H1 (cell line): Measurements from ENCODE around the gene RAB25. TPM values are rescaled to one million over a fixed set of nuclear protein-coding genes. Genes with fewer than 3 reads are reported as not detected.

Experiments used
- CTCF ChIA-PET: fragments of 300-600 bp; sonication (Branson Sonifier 250); formaldehyde crosslinking; loops from one replicate; lab custom pipeline; 2021; ENCODE audit not compliant: partially characterized antibody; lab: Charles Lee
- POLR2A ChIA-PET: fragments of 300-600 bp; sonication (Branson Sonifier 250); formaldehyde crosslinking; loops from one replicate; lab custom pipeline; 2021; ENCODE audit warnings: inconsistent platforms; ENCODE audit not compliant: partially characterized antibody; lab: Charles Lee
- DNase-seq, 2 experiments: peaks; one replicate each; pipeline versions ENCODE4 v3.0.0 to v3.0.0-alpha.2; 2010 to 2022; ENCODE audit warnings: low spot score in 2 of 2, low read depth in 1 of 2, mixed read lengths in 1 of 2
- FAIRE-seq: peaks from 2 replicates; lab custom pipeline; 2011; peaks lifted over from hg19 to GRCh38; lab: Jason Lieb, UNC
- H2AFZ ChIP-seq: 2 replicates; pipeline ENCODE4 v1.8.1; 2012; ENCODE audit warnings: low read length, inconsistent platforms
- H2AK5ac ChIP-seq: 2 replicates; pipeline ENCODE4 v1.6.1; 2013; ENCODE audit warnings: low read depth, low read length
- H2BK120ac ChIP-seq: replicated peaks from 2 replicates; pipeline ENCODE3; 2013; ENCODE audit warnings: low read depth, low read length, inconsistent platforms
- H2BK12ac ChIP-seq: 2 replicates; pipeline ENCODE4 v1.6.1; 2013; ENCODE audit warnings: low read depth, low read length
- H2BK15ac ChIP-seq: 2 replicates; pipeline ENCODE4 v1.6.1; 2013; ENCODE audit warnings: low read length
- H2BK20ac ChIP-seq: 2 replicates; pipeline ENCODE4 v1.6.1; 2013; ENCODE audit warnings: low read length
- H2BK5ac ChIP-seq: 2 replicates; pipeline ENCODE4 v1.6.1; 2013; ENCODE audit warnings: low read depth, low read length
- H3K14ac ChIP-seq: 2 replicates; pipeline ENCODE4 v1.6.1; 2013; ENCODE audit warnings: inconsistent platforms; ENCODE audit not compliant: insufficient read length
- H3K18ac ChIP-seq: 2 replicates; pipeline ENCODE4 v1.6.1; 2013; ENCODE audit warnings: low read length; ENCODE audit errors: extremely low read depth
- H3K23ac ChIP-seq: 2 replicates; pipeline ENCODE4 v1.6.1; 2013; ENCODE audit warnings: inconsistent platforms; ENCODE audit not compliant: insufficient read length
- H3K23me2 ChIP-seq: 2 replicates; pipeline ENCODE4 v1.6.1; 2013; ENCODE audit warnings: low read depth, low read length
- H3K27ac ChIP-seq: 2 replicates; pipeline ENCODE4 v1.6.1; 2011; ENCODE audit warnings: low read depth, low read length, inconsistent platforms
- H3K27me3 ChIP-seq, 4 experiments: replicated peaks in 1 of 4; 1 replicate in 1 of 4; 2 replicates in 3 of 4; pipeline versions ENCODE4 v1.6.1 to v1.8.1; 2011 to 2013; ENCODE audit warnings: low read length in 3 of 4, mild to moderate bottlenecking in 3 of 4, inconsistent platforms in 2 of 4, mixed read lengths in 2 of 4, moderate library complexity in 1 of 4; ENCODE audit not compliant: control insufficient read depth in 3 of 4, insufficient read depth in 3 of 4; ENCODE audit errors: extremely low read depth in 1 of 4
- H3K36me3 ChIP-seq, 4 experiments: 2 replicates each; pipeline versions ENCODE4 v1.6.1 to v1.8.1; 2011 to 2013; ENCODE audit warnings: mild to moderate bottlenecking in 4 of 4, low read length in 3 of 4, moderate library complexity in 2 of 4, control low read depth in 1 of 4, inconsistent platforms in 1 of 4; ENCODE audit not compliant: insufficient read depth in 4 of 4, control insufficient read depth in 2 of 4
- H3K4ac ChIP-seq: replicated peaks from 2 replicates; pipeline ENCODE3; 2013; ENCODE audit warnings: low read length, low read depth, mixed read lengths, inconsistent platforms; ENCODE audit not compliant: insufficient read length
- H3K4me1 ChIP-seq, 4 experiments: replicated peaks in 1 of 4; 1 replicate in 1 of 4; 2 replicates in 3 of 4; pipeline versions ENCODE4 v1.6.1 to v1.8.1; 2011 to 2013; ENCODE audit warnings: low read length in 3 of 4, inconsistent platforms in 2 of 4, mixed read lengths in 1 of 4; ENCODE audit not compliant: insufficient read depth in 4 of 4, control insufficient read depth in 3 of 4
- H3K4me2 ChIP-seq, 2 experiments: 2 replicates each; pipeline versions ENCODE4 v1.6.1 to v1.8.1; 2011 to 2013; ENCODE audit warnings: low read depth in 2 of 2, low read length in 2 of 2, control low read depth in 1 of 2, inconsistent platforms in 1 of 2, mild to moderate bottlenecking in 1 of 2; ENCODE audit not compliant: insufficient read depth in 1 of 2
- H3K4me3 ChIP-seq, 4 experiments: fragments of 200-600, 300-600 bp in 1 of 4; sonication (generic), shearing (Covaris generic), sonication (Bioruptor Twin) in 1 of 4; 2 replicates each; pipeline versions ENCODE4 v1.5.1 to v1.8.1; 2011 to 2016; ENCODE audit warnings: low read length in 4 of 4, low read depth in 3 of 4, control low read depth in 2 of 4, inconsistent platforms in 2 of 4, mild to moderate bottlenecking in 2 of 4, mixed read lengths in 1 of 4, moderate library complexity in 1 of 4; ENCODE audit not compliant: insufficient read depth in 2 of 4; ENCODE audit errors: extremely low read depth in 1 of 4
- H3K56ac ChIP-seq: replicated peaks from 2 replicates; pipeline ENCODE3; 2013; ENCODE audit warnings: low read depth, mild to moderate bottlenecking, mixed read lengths, low read length, inconsistent platforms; ENCODE audit not compliant: insufficient read length
- H3K79me1 ChIP-seq: 2 replicates; pipeline ENCODE4 v1.6.1; 2013; ENCODE audit warnings: low read depth, low read length, control low read depth
- H3K79me2 ChIP-seq, 2 experiments: 2 replicates each; pipeline versions ENCODE4 v1.6.1 to v1.8.1; 2012 to 2013; ENCODE audit warnings: low read length in 2 of 2, mild to moderate bottlenecking in 2 of 2, inconsistent platforms in 1 of 2; ENCODE audit not compliant: insufficient read depth in 2 of 2, control insufficient read depth in 1 of 2
- H3K9ac ChIP-seq, 4 experiments: replicated peaks in 1 of 4; 1 replicate in 1 of 4; 2 replicates in 3 of 4; pipeline versions ENCODE4 v1.6.1 to v1.8.1; 2011 to 2013; ENCODE audit warnings: low read depth in 3 of 4, low read length in 3 of 4, control low read depth in 2 of 4, mild to moderate bottlenecking in 2 of 4, moderate library complexity in 2 of 4, inconsistent platforms in 1 of 4; ENCODE audit errors: extremely low read depth in 1 of 4
- H3K9me3 ChIP-seq, 2 experiments: 2 replicates each; pipeline versions ENCODE4 v1.6.1 to v1.8.1; 2012 to 2013; ENCODE audit warnings: mild to moderate bottlenecking in 2 of 2, moderate library complexity in 2 of 2, control low read depth in 1 of 2, inconsistent platforms in 1 of 2, low read depth in 1 of 2, low read length in 1 of 2, mixed read lengths in 1 of 2; ENCODE audit not compliant: insufficient read depth in 2 of 2
- H4K20me1 ChIP-seq, 2 experiments: replicated peaks in 1 of 2; 2 replicates each; pipeline versions ENCODE3 to v1.8.1; 2011 to 2013; ENCODE audit warnings: inconsistent platforms in 2 of 2, low read length in 2 of 2, mild to moderate bottlenecking in 1 of 2; ENCODE audit not compliant: insufficient read depth in 2 of 2, control insufficient read depth in 1 of 2
- H4K5ac ChIP-seq: 2 replicates; pipeline ENCODE4 v1.6.1; 2013; ENCODE audit warnings: low read length, low read depth, mixed read lengths, inconsistent platforms; ENCODE audit not compliant: insufficient read length
- H4K8ac ChIP-seq: 2 replicates; pipeline ENCODE4 v1.8.0; 2013; ENCODE audit warnings: mild to moderate bottlenecking, moderate library complexity, low read length, inconsistent platforms; ENCODE audit not compliant: insufficient read depth; ENCODE audit errors: extremely low read depth
- H4K91ac ChIP-seq: replicated peaks from 2 replicates; pipeline ENCODE3; 2013; ENCODE audit warnings: low read length, mixed read lengths, inconsistent platforms; ENCODE audit not compliant: insufficient read length
- CEBPB ChIP-seq: IDR thresholded peaks from 2 replicates; pipeline ENCODE4 v1.6.1; 2012; ENCODE audit warnings: low read depth, low read length
- WGBS, 2 experiments: shearing (Covaris generic) in 1 of 2; methylation state at CpG; one replicate each; pipeline versions ENCODE4 v1.1.6 to v1.1.7; 2013 to 2015; ENCODE audit warnings: low lambda C conversion rate in 2 of 2, mixed read lengths in 2 of 2, inconsistent platforms in 1 of 2, low coverage in 1 of 2, missing lambda C conversion rate in 1 of 2; ENCODE audit not compliant: insufficient replicate concordance in 2 of 2, insufficient coverage in 1 of 2, insufficient read length in 1 of 2; ENCODE audit errors: extremely low coverage in 1 of 2, missing lambda C conversion rate in 1 of 2; 5-methylcytosine and 5-hydroxymethylcytosine counted together
- polyA plus RNA-seq, 7 experiments: library from polyadenylated mRNA; depleted of rRNA in 3 of 7; stranded (reverse) in 5 of 7; unstranded in 2 of 7; fragments of >200 nt in 5 of 7; fragments of 200-250 nt in 2 of 7; gene quantifications; 1 replicate in 5 of 7; 2 replicates in 1 of 7; 4 replicates in 1 of 7; pipeline versions ENCODE4 v1.2.1 to v1.2.3, GENCODE V29; 2011 to 2013; ENCODE audit warnings: missing spikeins in 2 of 7, mixed read lengths in 2 of 7
- total RNA-seq: library from RNA; stranded (reverse); fragmentation: NEBNext Ultra II Directional; extraction: Animal tissue kit (Norgen Biotek cat#: 25700); gene quantifications from 2 replicates; pipeline ENCODE4 v1.2.1, GENCODE V29; 2021

RAB25 gene
- total and polyA plus RNA-seq, 2 of the 8 experiments (the other 6 are each of a cell fraction or from before 2014, with no cell fraction given) = 34.8 to 98.2 TPM

GRCh38 chr1:156021954-156022353 lies 39.0 kb upstream of the RAB25 start:
- 90% methylated on average over 2 of the region's 2 CpGs; no CpG with 5 or more reads in 1 of the 2 experiments for WGBS, 2 experiments
- Histone ChIP-seq H2BK12ac (no peak overlapping the region), H4K8ac (no peak overlapping the region), H4K91ac (no peak overlapping the region), H3K79me2 (peaks cover 5 to 15% of the 10 kb centered on the region in 2 experiments), H3K27me3 (peaks cover 0 to 4% (median under 1%) of the 10 kb centered on the region in 4 experiments; a peak in 1 of 7 replicates)
- CTCF ChIA-PET = interaction anchor here (0.9 to 8.9 kb wide), 8 partner anchors 9 to 108 kb away, joined by 3 to 77 read pairs (median 6); partner anchors contain the start of gene UBQLN4
- POLR2A ChIA-PET = interaction anchor here (0.8 to 2.3 kb wide), 7 partner anchors 19 to 61 kb away, joined by 3 to 9 read pairs (median 3); partner anchors contain the start of genes MEX3A and RAB25
- no peak for TF ChIP-seq CEBPB
- TF ChIP-seq, all 59 proteins: peak for 0
- Histone ChIP-seq H3K36me3 (peaks cover 0 to 20% (median 8%) of the 10 kb centered on the region in 4 experiments; a peak in 4 of 8 replicates), H4K20me1 (peaks cover 0 to 2% of the 10 kb centered on the region in 2 experiments), H3K4ac (no peak overlapping the region), H3K27ac (no peak overlapping the region), H3K9me3 (no peaks in the 10 kb centered on the region), H3K4me2 (no peak overlapping the region), H3K14ac (no peak overlapping the region), H3K18ac (no peak overlapping the region), H2BK20ac (no peak overlapping the region), H3K4me1 (peaks cover 0 to 5% (median 1%) of the 10 kb centered on the region in 4 experiments; a peak in 3 of 7 replicates), H3K23ac (no peak overlapping the region), H4K5ac (no peak overlapping the region), H3K9ac (no peak overlapping the region), H2BK5ac (no peak overlapping the region), H3K79me1 (0 out of 2 replicates have a peak, but pooled peaks cover 5% of the 10 kb centered on the region), H3K4me3 (no peak overlapping the region), H2BK120ac (no peak overlapping the region), H2BK15ac (no peak overlapping the region), H2AFZ (no peak overlapping the region), H3K56ac (no peak overlapping the region), H2AK5ac (no peak overlapping the region), H3K23me2 (peaks cover 5% of the 10 kb centered on the region; the same call in 1 of the 2 replicates)
- FAIRE-seq (no peak), DNase-seq (no peak)
